HUES6 (cell line): ENCODE data around the gene FARSA.
A peak's percentile ranks its signal among the peaks of the same experiment; 100 is the strongest.

Experiments used
- H3K27ac ChIP-seq: 2 replicates; pipeline ENCODE4 v1.7.0; 2013; ENCODE audit warnings: low read depth, mild to moderate bottlenecking, low read length, inconsistent platforms
- H3K27me3 ChIP-seq: 2 replicates; pipeline ENCODE4 v1.6.1; 2013; ENCODE audit warnings: low read length; ENCODE audit not compliant: control insufficient read depth, insufficient read depth
- H3K36me3 ChIP-seq: 2 replicates; pipeline ENCODE4 v1.6.1; 2013; ENCODE audit warnings: low read length; ENCODE audit not compliant: control insufficient read depth, insufficient read depth
- H3K4me1 ChIP-seq: 2 replicates; pipeline ENCODE4 v1.6.1; 2013; ENCODE audit warnings: low read length; ENCODE audit not compliant: control insufficient read depth, insufficient read depth
- H3K4me3 ChIP-seq: 2 replicates; pipeline ENCODE4 v1.5.1; 2013; ENCODE audit warnings: low read depth, low read length
- H3K9ac ChIP-seq: one replicate; pipeline ENCODE4 v1.6.1; 2013; ENCODE audit warnings: mild to moderate bottlenecking, low read length
- H3K9me3 ChIP-seq: 2 replicates; pipeline ENCODE4 v1.6.1; 2013; ENCODE audit warnings: low read depth, low read length; ENCODE audit not compliant: control insufficient read depth, insufficient read depth

Gene FARSA

DNA sequence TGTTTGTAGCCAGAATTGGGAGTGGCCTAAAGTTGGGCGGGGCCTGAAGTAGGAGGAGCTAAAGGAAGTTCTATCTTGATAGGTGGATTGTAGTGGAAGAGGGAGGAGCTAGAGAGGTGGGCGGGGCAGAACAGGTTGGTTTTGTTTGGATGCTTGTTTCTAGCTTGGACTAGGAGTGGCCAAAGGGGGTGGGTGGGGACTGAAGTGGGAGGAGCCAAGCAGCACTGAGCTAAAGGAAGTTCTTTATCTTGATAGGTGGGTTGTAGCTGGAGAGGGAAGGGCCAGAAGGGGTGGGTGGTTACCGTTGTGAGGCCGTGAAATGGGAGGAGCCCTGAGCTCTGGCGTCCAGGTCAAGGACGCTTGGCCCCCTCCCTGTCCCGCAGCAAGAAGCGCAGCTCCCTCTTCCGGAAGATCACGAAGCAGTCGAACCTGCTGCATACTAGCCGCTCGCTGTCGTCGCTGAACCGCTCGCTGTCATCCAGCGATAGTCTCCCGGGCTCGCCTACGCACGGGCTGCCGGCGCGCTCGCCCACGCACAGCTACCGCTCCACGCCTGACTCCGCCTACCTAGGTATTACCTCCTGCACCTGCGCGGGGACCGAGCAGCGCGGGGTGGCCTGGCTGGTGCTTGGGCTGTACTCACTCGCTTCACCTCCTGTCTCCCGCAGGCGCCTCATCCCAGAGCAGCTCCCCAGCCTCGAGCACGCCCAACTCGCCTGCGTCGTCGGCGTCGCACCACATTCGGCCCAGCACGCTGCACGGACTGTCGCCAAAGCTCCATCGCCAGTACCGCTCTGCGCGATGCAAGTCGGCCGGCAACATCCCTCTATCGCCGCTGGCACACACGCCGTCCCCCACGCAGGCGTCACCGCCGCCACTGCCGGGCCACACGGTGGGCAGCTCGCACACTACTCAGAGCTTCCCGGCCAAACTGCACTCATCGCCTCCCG, 60.3 kb downstream of the FARSA start:
- H3K36me3 ChIP-seq = peaks cover 7% of the 10 kb centered on the region
- H3K27me3 ChIP-seq = peaks cover 22% of the 10 kb centered on the region
- no peaks in the 10 kb centered on the region for H3K4me1 ChIP-seq
- no peak overlapping the region for H3K27ac ChIP-seq
- H3K9me3 ChIP-seq = no peaks in the 10 kb centered on the region
- peak overlapping the region; percentile 39 for H3K4me3 ChIP-seq
- no peak overlapping the region for H3K9ac ChIP-seq
